Spinal cord (tissue), 10 donors: Measurements from ENCODE around the gene CTH. TPM values are rescaled to one million over a fixed set of nuclear protein-coding genes. Genes with fewer than 3 reads are reported as not detected.
"Not testable (repeated sequence)": the region's sequence is repeated elsewhere in the genome, so short reads cannot be mapped to it uniquely, and the experiment has no call there.

Source experiments
- DNase-seq, 6 donors: peaks; one replicate each; pipeline versions ENCODE4 v3.0.0 to v3.0.0-alpha.2; 2013 to 2015; ENCODE audit warnings: low spot score in 6 of 6, low read depth in 4 of 6
- H3K27ac ChIP-seq: one replicate; pipeline ENCODE4 v1.5.1; 2013; ENCODE audit warnings: low read depth, low read length, control low read depth
- H3K27me3 ChIP-seq: one replicate; pipeline ENCODE4 v1.6.1; 2013; ENCODE audit warnings: low read length; ENCODE audit not compliant: control insufficient read depth, insufficient read depth
- H3K36me3 ChIP-seq: one replicate; pipeline ENCODE4 v1.6.1; 2013; ENCODE audit warnings: low read length; ENCODE audit not compliant: control insufficient read depth, insufficient read depth
- H3K4me1 ChIP-seq: one replicate; pipeline ENCODE4 v1.6.1; 2013; ENCODE audit warnings: low read length; ENCODE audit not compliant: control insufficient read depth, insufficient read depth
- H3K4me3 ChIP-seq: one replicate; pipeline ENCODE4 v1.5.1; 2013; ENCODE audit warnings: low read depth, low read length, control low read depth
- H3K9me3 ChIP-seq: one replicate; pipeline ENCODE4 v1.6.1; 2013; ENCODE audit warnings: low read length; ENCODE audit not compliant: control insufficient read depth, insufficient read depth
- WGBS: methylation state at CpG from one replicate; pipeline ENCODE4 v1.1.5; 2013; ENCODE audit warnings: missing lambda C conversion rate; ENCODE audit not compliant: insufficient coverage; 5-methylcytosine and 5-hydroxymethylcytosine counted together
- polyA plus RNA-seq, 2 donors: library from polyadenylated mRNA; unstranded; fragments of 120-200 nt; gene quantifications; one replicate each; pipeline ENCODE4 v1.2.1, GENCODE V29; 2013; ENCODE audit not compliant: insufficient read length in 2 of 2
- total RNA-seq, 2 donors: library from RNA; depleted of rRNA in 1 of 2; stranded (reverse); fragments of 120-200 nt in 1 of 2; fragments of >200 nt in 1 of 2; gene quantifications; one replicate each; pipeline versions ENCODE4 v1.2.3 to v1.2.4, GENCODE V29; 2013 to 2014
- donor health status: healthy.

The CTH gene
- total and polyA plus RNA-seq, 4 donors, result 4.9 to 9.7 (median 7.3) TPM

DNA sequence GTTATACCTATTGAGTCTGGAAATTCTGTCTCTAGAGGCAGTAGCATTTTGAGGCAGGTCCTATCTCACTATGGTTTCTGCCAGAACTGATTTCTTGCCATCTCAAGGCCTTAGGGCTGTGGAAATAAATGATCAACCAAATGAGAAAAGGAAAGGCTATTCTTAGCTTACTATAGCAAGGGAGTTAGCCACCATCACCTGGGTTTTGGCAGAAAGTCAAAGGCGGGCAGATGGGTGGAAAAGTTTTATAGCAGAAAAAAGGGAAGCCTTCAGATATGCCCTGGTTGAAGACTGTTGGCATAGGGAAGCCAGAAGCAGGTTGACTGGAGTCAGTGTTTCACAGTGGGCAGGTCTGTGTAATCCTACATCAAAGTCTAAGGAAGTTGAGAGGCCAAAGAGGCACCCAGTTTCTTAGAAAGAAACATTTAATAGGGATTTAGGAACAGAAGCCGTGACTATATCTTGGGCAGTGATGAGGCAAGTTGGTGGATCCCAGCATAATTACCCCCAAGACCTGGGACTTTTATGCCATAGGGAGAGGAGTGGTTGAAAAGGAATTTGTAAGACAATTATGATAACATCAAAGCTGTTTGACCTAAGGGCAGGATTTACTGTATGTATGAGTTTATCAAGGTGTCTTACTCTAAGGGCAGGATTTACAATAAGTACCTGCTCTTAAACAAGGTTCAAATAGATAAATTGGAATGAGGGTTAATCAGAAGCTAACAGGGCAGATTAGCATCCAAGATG lies 29.7 kb downstream of the CTH start:
- Histone ChIP-seq H3K9me3 (no peaks in the 10 kb centered on the region), H3K36me3 (peaks cover 4% of the 10 kb centered on the region), H3K4me3 (no peak overlapping the region), H3K27ac (no peak overlapping the region), H3K4me1 (no peaks in the 10 kb centered on the region), H3K27me3 (no peaks in the 10 kb centered on the region)
- DNase-seq, result no peak
- WGBS, result 100% methylated on average over 1 of the region's 2 CpGs

DNA sequence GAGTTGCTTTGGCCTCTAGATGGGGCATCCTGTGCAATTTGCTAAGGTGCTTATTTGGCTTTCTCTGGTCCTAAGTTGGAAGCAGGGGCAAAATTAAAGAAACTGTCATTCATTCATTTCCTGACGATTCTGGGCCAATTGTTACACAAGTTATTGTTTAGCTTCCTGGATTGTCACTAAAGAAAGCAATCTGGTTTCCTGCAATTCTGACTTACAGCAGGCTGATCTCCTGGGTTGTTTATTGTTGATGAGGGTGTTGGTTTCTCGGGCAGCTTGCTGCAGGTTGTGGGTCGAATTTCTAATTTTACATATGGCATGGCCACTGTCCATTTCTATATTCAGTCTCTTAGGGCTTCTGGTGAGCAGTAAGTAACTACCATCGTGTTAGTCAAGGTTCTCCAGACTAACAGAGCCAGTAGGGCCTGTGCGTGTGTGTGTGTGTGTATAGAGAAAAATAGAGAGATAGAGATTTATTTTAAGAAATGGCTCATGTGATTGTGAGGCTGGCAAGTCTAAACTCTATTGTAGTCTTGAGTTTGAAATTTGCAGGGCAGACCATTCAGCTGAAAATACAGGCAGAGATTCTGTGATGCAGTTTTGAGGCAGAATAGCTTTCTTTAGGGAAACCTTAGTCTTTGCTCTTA lies 30.4 kb downstream of the CTH start:
- Histone ChIP-seq H3K36me3 (no peaks in the 10 kb centered on the region), H3K9me3 (no peaks in the 10 kb centered on the region), H3K27ac (no peak overlapping the region), H3K27me3 (no peaks in the 10 kb centered on the region), H3K4me1 (no peaks in the 10 kb centered on the region), H3K4me3 (no peak overlapping the region)
- no peak for DNase-seq
- 68% methylated on average over 3 of the region's 5 CpGs for WGBS

DNA sequence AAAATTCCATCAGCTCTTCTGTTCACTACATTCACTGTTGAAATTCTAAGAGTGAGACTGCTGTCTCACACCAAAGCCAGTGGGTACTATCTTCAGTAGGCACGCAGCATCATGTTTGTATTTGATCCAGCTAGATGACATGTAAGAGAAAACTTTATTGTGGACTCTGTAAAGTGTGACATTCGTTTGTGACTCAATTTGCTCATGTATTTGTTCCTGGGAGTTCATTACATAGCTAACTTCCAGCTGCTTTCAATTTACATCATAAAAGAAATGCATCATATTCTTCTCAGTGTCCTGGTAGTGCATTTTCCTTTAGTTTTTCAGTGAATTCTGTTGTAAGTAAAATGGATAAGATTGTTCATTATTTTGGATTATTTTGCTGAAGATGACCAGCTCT lies 31.4 kb downstream of the CTH start:
- H3K36me3 ChIP-seq, result no peaks in the 10 kb centered on the region
- H3K27ac ChIP-seq, result no peak overlapping the region
- no peak for DNase-seq
- H3K27me3 ChIP-seq, result no peaks in the 10 kb centered on the region
- H3K4me3 ChIP-seq, result no peak overlapping the region
- no CpG with 5 or more reads among the region's 2 CpGs for WGBS
- no peaks in the 10 kb centered on the region for H3K4me1 ChIP-seq
- H3K9me3 ChIP-seq, result no peaks in the 10 kb centered on the region

DNA sequence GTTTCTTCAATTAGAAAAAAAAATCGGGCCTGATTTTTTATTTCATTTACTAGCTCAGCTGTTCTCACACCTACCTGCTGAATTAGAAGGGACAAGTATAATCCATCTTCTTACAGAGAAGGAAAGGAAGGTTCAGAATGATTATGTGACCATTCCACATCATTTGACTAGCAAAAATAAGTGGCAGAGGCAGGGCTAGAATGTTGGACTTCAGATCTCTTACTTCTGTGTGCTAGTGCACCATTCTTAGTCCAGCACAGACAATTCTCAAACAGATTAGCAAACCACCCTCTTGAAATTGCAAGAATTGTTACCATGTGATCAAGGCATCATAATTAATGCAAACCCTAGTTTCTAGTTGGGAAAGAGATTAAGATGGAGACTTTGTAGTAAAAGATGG lies 32.7 kb downstream of the CTH start:
- Histone ChIP-seq H3K4me3 (no peak overlapping the region), H3K27me3 (no peaks in the 10 kb centered on the region), H3K4me1 (no peaks in the 10 kb centered on the region), H3K9me3 (no peaks in the 10 kb centered on the region), H3K36me3 (no peaks in the 10 kb centered on the region), H3K27ac (no peak overlapping the region)
- no CpG with 5 or more reads among the region's 1 CpG for WGBS
- no peak for DNase-seq

DNA sequence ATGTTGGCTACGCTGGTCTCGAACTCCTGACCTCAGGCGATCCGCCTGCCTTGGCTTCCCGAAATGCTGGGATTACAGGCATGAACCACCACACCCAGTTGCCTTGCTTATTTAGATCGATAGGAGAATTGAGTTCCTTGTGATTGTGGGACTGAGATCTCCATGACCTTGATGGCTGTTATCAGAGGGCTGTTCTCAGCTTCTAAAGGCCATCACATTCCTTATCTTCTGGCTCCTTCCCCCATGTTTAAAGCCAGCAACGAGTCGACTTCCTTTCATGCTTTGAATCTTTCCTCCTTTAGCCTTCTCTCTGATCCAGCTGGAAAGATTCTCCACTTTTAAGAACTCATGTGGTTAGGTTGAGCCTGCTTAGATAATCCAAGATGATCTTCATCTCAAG lies 38.0 kb downstream of the CTH start:
- Histone ChIP-seq H3K27ac (no peak overlapping the region), H3K9me3 (no peaks in the 10 kb centered on the region), H3K27me3 (no peaks in the 10 kb centered on the region), H3K4me3 (no peak overlapping the region), H3K36me3 (no peaks in the 10 kb centered on the region), H3K4me1 (no peaks in the 10 kb centered on the region)
- DNase-seq, result no peak
- WGBS, result 83% methylated on average over 7 of the region's 8 CpGs

DNA sequence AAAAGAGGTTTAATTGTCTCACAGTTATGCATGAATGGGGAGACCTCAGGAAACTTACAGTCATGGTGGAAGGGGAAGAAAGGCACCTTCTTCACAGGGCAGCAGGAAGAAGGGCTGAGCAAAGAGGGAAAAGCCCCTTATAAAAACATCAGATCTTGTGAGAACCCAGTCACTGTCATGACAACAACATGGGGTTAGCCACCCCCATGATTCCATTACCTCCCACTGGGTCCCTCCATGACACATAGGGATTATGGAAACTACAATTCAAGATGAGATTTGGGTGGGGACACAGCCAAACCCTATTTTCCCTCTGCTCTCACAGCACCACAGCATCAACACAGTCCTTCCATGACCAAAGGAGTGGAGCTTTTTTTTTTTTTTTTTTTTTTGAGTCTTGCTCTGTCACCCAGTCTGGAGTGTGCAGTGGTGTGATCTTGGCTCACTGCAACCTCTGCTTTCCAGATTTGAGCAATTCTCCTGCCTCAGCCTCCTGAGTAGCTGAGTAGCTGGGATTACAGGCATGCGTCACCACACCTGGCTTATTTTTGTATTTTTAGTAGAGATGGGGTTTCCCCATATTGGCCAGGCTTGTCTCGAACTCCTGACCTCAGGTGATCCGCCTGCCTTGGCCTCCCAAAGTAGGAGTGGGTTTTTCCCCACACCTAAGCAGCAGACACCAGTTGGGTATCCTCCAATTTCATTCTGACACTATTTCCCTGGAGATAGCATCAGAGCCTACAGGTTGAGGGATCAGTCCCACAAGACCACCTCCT lies 41.3 kb downstream of the CTH start:
- DNase-seq, H3K27me3 ChIP-seq: not testable (repeated sequence)
- WGBS, result 76% methylated on average over 2 of the region's 3 CpGs

DNA sequence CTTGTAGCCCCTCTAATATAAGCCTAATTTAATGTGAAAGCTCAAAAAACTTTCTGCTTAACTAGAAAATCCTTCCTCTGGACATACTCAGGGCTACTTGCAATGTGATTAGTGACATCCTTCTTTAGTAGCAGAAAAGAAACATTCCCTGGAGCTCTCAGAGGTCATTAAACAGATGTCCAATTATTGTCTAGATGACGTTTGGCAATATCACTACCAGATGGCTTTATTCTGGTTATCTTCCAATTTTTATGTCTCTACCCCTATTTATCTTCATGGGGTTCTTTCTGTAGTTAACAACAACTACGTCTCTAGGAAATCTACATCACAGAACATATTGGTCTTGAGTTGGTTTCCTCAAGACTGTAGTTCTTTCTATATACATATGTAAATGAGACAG lies 44.2 kb downstream of the CTH start:
- no peak overlapping the region for H3K4me3 ChIP-seq
- H3K9me3 ChIP-seq, result no peaks in the 10 kb centered on the region
- 40% methylated on average over 1 of the region's 2 CpGs for WGBS
- no peaks in the 10 kb centered on the region for H3K36me3 ChIP-seq
- H3K27me3 ChIP-seq, result no peaks in the 10 kb centered on the region
- H3K27ac ChIP-seq, result no peak overlapping the region
- H3K4me1 ChIP-seq, result no peaks in the 10 kb centered on the region
- DNase-seq, result peak in 1 of 6 donors; percentile 15

More for the DNA sequence above, 41.3 kb downstream of the CTH start:
- not testable (repeated sequence) for H3K4me3 ChIP-seq, H3K9me3 ChIP-seq, H3K27ac ChIP-seq, H3K4me1 ChIP-seq, H3K36me3 ChIP-seq

DNA sequence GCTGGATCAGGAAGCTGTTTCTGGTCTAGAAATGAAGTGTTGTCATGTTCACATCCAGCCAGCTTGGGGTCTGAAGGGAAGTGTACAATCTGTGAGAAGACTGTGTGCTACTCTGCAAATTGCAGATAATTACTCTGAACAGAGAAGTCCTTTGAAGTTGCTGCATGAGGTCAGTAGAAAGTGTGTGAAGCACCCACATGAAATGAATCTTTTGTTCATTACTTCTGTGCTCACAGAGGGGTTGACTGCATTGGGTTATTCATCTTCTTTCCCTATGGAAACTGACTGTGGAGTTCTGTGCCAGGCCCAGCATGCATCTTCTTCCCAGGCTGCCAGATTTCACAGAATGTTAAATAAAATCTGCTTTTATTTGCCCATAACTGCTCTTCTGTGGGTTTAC lies 47.1 kb downstream of the CTH start:
- Histone ChIP-seq H3K4me3 (no peak overlapping the region), H3K36me3 (no peaks in the 10 kb centered on the region), H3K4me1 (no peaks in the 10 kb centered on the region), H3K27me3 (no peaks in the 10 kb centered on the region), H3K9me3 (no peaks in the 10 kb centered on the region), H3K27ac (peak overlapping the region; percentile 69)
- DNase-seq, result peak; percentile 24 to 89 (median 46)

DNA sequence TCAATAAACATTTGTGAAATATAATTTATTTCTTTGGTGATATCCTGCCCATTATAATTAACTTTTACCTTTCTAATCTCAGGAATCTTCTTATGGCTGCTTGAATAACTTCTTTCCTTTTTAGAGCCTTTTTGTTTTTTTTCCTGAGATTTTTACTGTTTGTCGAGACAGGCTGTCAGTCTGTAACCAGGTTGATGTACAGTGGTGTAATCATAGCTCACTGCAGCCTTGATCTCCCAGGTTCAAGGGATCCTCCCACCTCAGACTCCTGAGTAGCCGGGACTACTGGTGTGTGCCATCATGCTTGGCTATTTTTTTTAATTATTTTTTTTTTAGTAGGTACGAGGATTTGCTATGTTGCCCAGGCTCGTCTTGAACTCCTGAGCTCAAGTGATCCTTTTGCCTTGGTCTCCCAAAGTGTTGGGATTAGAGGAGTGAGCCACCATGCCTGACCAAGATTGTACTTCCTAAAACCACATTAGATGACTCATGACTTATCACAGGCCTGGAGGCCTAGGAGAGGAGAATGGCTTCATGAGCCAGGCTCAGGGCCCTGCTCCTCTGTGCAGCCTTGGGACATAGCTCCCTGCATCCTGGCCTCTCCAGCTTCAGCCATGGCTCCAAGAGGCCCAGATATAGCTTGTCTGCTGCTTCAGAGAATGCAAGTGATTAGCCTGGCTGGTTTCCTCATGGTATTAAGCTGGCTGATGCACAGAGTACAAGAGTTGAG lies 48.6 kb downstream of the CTH start:
- H3K27me3 ChIP-seq, result no peaks in the 10 kb centered on the region
- 93% methylated on average over 2 of the region's 4 CpGs for WGBS
- no peaks in the 10 kb centered on the region for H3K9me3 ChIP-seq
- H3K4me1 ChIP-seq, result no peaks in the 10 kb centered on the region
- no peak overlapping the region for H3K4me3 ChIP-seq
- no peaks in the 10 kb centered on the region for H3K36me3 ChIP-seq
- no peak overlapping the region for H3K27ac ChIP-seq
- no peak for DNase-seq
